OCI-LY1 (cell line): ENCODE results near the gene WDR53.
"Not testable (repeated sequence)": the region's sequence is repeated elsewhere in the genome, so short reads cannot be mapped to it uniquely, and the experiment has no call there.

Experiments used
- H2AFZ ChIP-seq: fragments of 200-600 bp; sonication (generic), shearing (Covaris generic); 2 replicates; pipeline ENCODE4 v1.6.0; 2014; ENCODE audit warnings: antibody characterized with exemption, mild to moderate bottlenecking, low read length
- H3F3A ChIP-seq: fragments of 200-600 bp; sonication (generic), shearing (Covaris generic); 2 replicates; pipeline ENCODE4 v1.6.0; 2014; ENCODE audit warnings: mild to moderate bottlenecking, antibody characterized with exemption, low read length, moderate library complexity; ENCODE audit not compliant: insufficient read depth
- H3K27ac ChIP-seq: fragments of 200-600 bp; sonication (generic); 2 replicates; pipeline ENCODE4 v1.5.1; 2014; ENCODE audit warnings: low read length, mixed run types, mild to moderate bottlenecking, low read depth; ENCODE audit not compliant: poor library complexity, severe bottlenecking
- H3K27me3 ChIP-seq: fragments of 200-600 bp; sonication (generic); 2 replicates; pipeline ENCODE4 v1.6.0; 2014; ENCODE audit warnings: antibody characterized with exemption, mild to moderate bottlenecking, low read length, moderate library complexity; ENCODE audit not compliant: insufficient read depth
- H3K36me3 ChIP-seq: fragments of 200-600 bp; sonication (generic); 2 replicates; pipeline ENCODE4 v1.6.1; 2014; ENCODE audit warnings: mild to moderate bottlenecking, antibody characterized with exemption, low read length, moderate library complexity, mixed read lengths; ENCODE audit not compliant: insufficient read depth
- H3K4me1 ChIP-seq: fragments of 200-600 bp; sonication (generic); 2 replicates; pipeline ENCODE4 v1.5.1; 2014; ENCODE audit warnings: mild to moderate bottlenecking, low read length, moderate library complexity; ENCODE audit not compliant: insufficient read depth, severe bottlenecking
- H3K4me2 ChIP-seq: fragments of 200-600 bp; sonication (generic), shearing (Covaris generic); 2 replicates; pipeline ENCODE4 v1.6.1; 2014; ENCODE audit warnings: low read length
- H3K4me3 ChIP-seq: fragments of 200-600 bp; sonication (generic); 2 replicates; pipeline ENCODE4 v1.5.1; 2014; ENCODE audit warnings: low read length, low read depth, mild to moderate bottlenecking, mixed read lengths; ENCODE audit not compliant: poor library complexity, severe bottlenecking
- H3K79me2 ChIP-seq: fragments of 200-600 bp; shearing (Covaris generic); 2 replicates; pipeline ENCODE4 v1.6.1; 2016; ENCODE audit warnings: mixed run types, low read length, mixed read lengths; ENCODE audit not compliant: insufficient read depth
- H3K9ac ChIP-seq: fragments of 200-600 bp; sonication (generic), shearing (Covaris generic); 2 replicates; pipeline ENCODE4 v1.6.1; 2014; ENCODE audit warnings: mild to moderate bottlenecking, low read length, mixed read lengths
- H3K9me2 ChIP-seq: fragments of 200-600 bp; sonication (generic), shearing (Covaris generic); 2 replicates; pipeline ENCODE4 v1.6.1; 2014; ENCODE audit warnings: low read depth, mild to moderate bottlenecking, low read length, mixed read lengths
- H3K9me3 ChIP-seq: fragments of 200-600 bp; shearing (Covaris generic); 2 replicates; pipeline ENCODE4 v1.6.1; 2014; ENCODE audit warnings: low read length, mixed read lengths
- H4K20me1 ChIP-seq: fragments of 200-600 bp; sonication (generic), shearing (Covaris generic); 2 replicates; pipeline ENCODE4 v1.6.0; 2016; ENCODE audit warnings: mild to moderate bottlenecking, low read length; ENCODE audit not compliant: insufficient read depth
- EZH2 ChIP-seq: fragments of 200-600 bp; sonication (generic), shearing (Covaris generic); IDR thresholded peaks from 2 replicates; pipeline ENCODE4 v1.8.0; 2017; ENCODE audit warnings: borderline replicate concordance, mixed run types, mild to moderate bottlenecking, antibody characterized with exemption, low read length, moderate library complexity, mixed read lengths
- TF ChIP-seq, protein P1 (sequence below): fragments of 200-600 bp; sonication (generic), shearing (Covaris generic); IDR thresholded peaks from 2 replicates; pipeline ENCODE4 v1.5.1; 2017; ENCODE audit warnings: mild to moderate bottlenecking, antibody characterized with exemption, low read length, moderate library complexity, mixed read lengths

Gene WDR53

GRCh38 chr3:196552253-196552652, 16.1 kb downstream of the WDR53 start:
- TF ChIP-seq EZH2 = no peak
- TF ChIP-seq, protein P1, sequence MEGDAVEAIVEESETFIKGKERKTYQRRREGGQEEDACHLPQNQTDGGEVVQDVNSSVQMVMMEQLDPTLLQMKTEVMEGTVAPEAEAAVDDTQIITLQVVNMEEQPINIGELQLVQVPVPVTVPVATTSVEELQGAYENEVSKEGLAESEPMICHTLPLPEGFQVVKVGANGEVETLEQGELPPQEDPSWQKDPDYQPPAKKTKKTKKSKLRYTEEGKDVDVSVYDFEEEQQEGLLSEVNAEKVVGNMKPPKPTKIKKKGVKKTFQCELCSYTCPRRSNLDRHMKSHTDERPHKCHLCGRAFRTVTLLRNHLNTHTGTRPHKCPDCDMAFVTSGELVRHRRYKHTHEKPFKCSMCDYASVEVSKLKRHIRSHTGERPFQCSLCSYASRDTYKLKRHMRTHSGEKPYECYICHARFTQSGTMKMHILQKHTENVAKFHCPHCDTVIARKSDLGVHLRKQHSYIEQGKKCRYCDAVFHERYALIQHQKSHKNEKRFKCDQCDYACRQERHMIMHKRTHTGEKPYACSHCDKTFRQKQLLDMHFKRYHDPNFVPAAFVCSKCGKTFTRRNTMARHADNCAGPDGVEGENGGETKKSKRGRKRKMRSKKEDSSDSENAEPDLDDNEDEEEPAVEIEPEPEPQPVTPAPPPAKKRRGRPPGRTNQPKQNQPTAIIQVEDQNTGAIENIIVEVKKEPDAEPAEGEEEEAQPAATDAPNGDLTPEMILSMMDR = no peak
- Histone ChIP-seq H3K27ac (no peak overlapping the region), H3K79me2 (no peaks in the 10 kb centered on the region), H3K4me1 (peaks cover 12% of the 10 kb centered on the region), H3K27me3 (no peaks in the 10 kb centered on the region), H3K9me2 (no peaks in the 10 kb centered on the region), H3K4me2 (no peak overlapping the region), H3K9ac (no peak overlapping the region), H3F3A (no peaks in the 10 kb centered on the region), H3K36me3 (no peaks in the 10 kb centered on the region), H4K20me1 (no peaks in the 10 kb centered on the region), H3K4me3 (no peak overlapping the region), H3K9me3 (peaks cover 9% of the 10 kb centered on the region; the same call in 1 of the 2 replicates), H2AFZ (no peak overlapping the region)

GRCh38 chr3:196550172-196550571, 18.2 kb downstream of the WDR53 start:
- H2AFZ ChIP-seq, H3K27me3 ChIP-seq, H4K20me1 ChIP-seq, H3K9me2 ChIP-seq, H3K4me2 ChIP-seq, H3K36me3 ChIP-seq, H3K27ac ChIP-seq, H3F3A ChIP-seq, H3K4me3 ChIP-seq, H3K9me3 ChIP-seq, H3K79me2 ChIP-seq, H3K9ac ChIP-seq: not testable (repeated sequence)
- peaks cover 12% of the 10 kb centered on the region for H3K4me1 ChIP-seq

- H2AFZ ChIP-seq, H3F3A ChIP-seq, H3K9me3 ChIP-seq, H3K4me2 ChIP-seq, H3K79me2 ChIP-seq, H4K20me1 ChIP-seq, H3K36me3 ChIP-seq, H3K4me3 ChIP-seq, H3K27me3 ChIP-seq, H3K4me1 ChIP-seq, H3K9me2 ChIP-seq, H3K9ac ChIP-seq, H3K27ac ChIP-seq: not testable (repeated sequence)
These were observed 19.0 kb downstream of the WDR53 start for GRCh38 chr3:196549312-196549711.

DNA sequence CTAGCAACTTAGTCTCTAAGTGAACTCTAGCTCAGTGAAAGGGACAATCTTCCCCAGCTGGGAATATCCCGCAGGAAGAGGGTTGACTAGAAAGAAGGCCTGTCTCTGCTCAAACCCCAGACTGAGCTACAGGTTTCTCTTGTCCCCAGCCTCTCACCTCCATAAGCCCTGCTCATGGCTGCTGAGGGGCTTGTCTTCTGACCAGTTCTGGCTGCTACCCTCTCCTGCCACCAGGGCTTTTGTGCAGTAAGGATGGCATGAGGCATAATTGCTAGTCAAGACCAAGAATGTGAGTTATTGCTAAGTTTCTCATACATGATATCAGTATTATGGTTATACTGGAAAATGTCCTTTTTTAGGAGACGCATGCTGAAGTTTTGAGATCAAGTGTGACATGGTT, 21.3 kb downstream of the WDR53 start:
- Histone ChIP-seq H3K79me2 (no peaks in the 10 kb centered on the region), H4K20me1 (no peaks in the 10 kb centered on the region), H3K4me2 (no peak overlapping the region), H3K27ac (no peak overlapping the region), H3K27me3 (peaks cover 7% of the 10 kb centered on the region; the same call in 1 of the 2 replicates), H2AFZ (no peak overlapping the region), H3F3A (no peaks in the 10 kb centered on the region), H3K9me2 (no peaks in the 10 kb centered on the region), H3K9me3 (peaks cover 12% of the 10 kb centered on the region; the same call in 1 of the 2 replicates), H3K4me3 (no peak overlapping the region), H3K36me3 (no peaks in the 10 kb centered on the region), H3K9ac (no peak overlapping the region), H3K4me1 (no peaks in the 10 kb centered on the region)
- TF ChIP-seq EZH2 = no peak
- TF ChIP-seq, protein P1 = no peak
